Measurements from ENCODE around the gene CGB7. TPM values are rescaled to one million over a fixed set of nuclear protein-coding genes. Genes with fewer than 3 reads are reported as not detected.

The CGB7 gene
- total and polyA plus RNA-seq, 2 of the 13 experiments (the other 11 are each of a cell fraction or from before 2014, with no cell fraction given): 0.07 TPM; not detected in 1

DNA sequence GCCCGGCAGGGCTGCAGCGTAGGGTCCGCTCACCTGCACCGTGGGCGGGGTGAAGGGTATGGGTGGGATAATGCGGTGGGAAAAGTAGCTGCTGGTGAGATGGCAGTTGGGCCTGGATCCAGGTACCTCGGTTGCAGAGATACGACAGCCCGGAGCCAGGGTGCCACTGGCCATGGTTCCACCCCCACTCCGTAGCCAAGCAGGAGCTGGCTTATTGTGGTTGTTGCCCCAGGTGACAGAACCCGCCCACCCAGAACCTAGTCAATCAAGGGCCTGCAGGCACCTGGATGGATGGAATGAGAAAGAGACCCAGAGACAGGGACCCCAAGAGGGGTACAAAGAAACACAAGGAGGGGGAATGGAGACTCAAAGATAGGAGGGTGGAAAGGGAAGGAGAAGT, 37.2 kb downstream of the CGB7 start:
- Histone ChIP-seq H3K9ac (ENCODE audit: insufficient read depth, low read depth, low read length) (no peak overlapping the region), H3K9me3 (ENCODE audit: low read length) (no peaks in the 10 kb centered on the region), H3K4me1 (ENCODE audit: insufficient read depth, low read length) (peaks cover 27% of the 10 kb centered on the region), H3K27me3 (ENCODE audit: control insufficient read depth in 1 of 2, insufficient read depth in 2 of 2, low read length in 2 of 2) (peaks cover 0 to 25% of the 10 kb centered on the region in 2 experiments; a peak in 3 of 5 replicates), H3K27ac (ENCODE audit: extremely low read length, insufficient read depth, low read length) (no peak overlapping the region), H3K36me3 (replicated peaks in 1 of 2; ENCODE audit: control insufficient read depth in 1 of 2, insufficient read depth in 2 of 2, low read length in 2 of 2) (peaks cover 0 to 5% of the 10 kb centered on the region in 2 experiments; a peak in 2 of 5 replicates), H2AFZ (ENCODE audit: low read length) (no peak overlapping the region), H3K79me2 (ENCODE audit: insufficient read depth, low read length) (no peaks in the 10 kb centered on the region), H4K20me1 (ENCODE audit: insufficient read depth, low read length) (no peaks in the 10 kb centered on the region), H3K4me3 (replicated peaks in 1 of 3; ENCODE audit: insufficient read depth in 1 of 3, low read depth in 2 of 3, low read length in 3 of 3) (no peak overlapping the region), H3K4me2 (ENCODE audit: low read depth, low read length) (no peak overlapping the region)
- no TSS peak for BruUV-seq (replicated peaks)
- intact Hi-C loops (cut with micrococcal nuclease; ENCODE audit: unreplicated experiment) (no loop called here), in situ Hi-C loops (cut with HindIII; ENCODE audit: extremely low pct_ligation_motif_present, low pct_unique_long_range_greater_than_20kb) (no loop called here)
- ChIA-PET CTCF (ENCODE audit: low intra/inter-chr PET ratio, low total read pairs) (no interaction called here), POLR2A (interaction anchor here (1.6 kb wide), 1 partner anchor 53 kb away, joined by 5 read pairs; no protein-coding TSS in a partner anchor)
- no peak for FAIRE-seq
- DNase-seq (ENCODE audit: low spot score): no peak
- 46% methylated on average over 11 of the region's 11 CpGs for WGBS (ENCODE audit: low lambda C conversion rate)
- no peak for ATAC-seq
- no peak for TF ChIP-seq YEATS2 (CRISPR knock-in tag; IDR thresholded peaks at IDR 0.05; ENCODE audit: borderline replicate concordance)
- no peak for TF ChIP-seq MTA3 (CRISPR knock-in tag; IDR thresholded peaks at IDR 0.05)
- no peak for TF ChIP-seq NONO (IDR thresholded peaks at IDR 0.05)
- no peak for TF ChIP-seq NONO (CRISPR knock-in tag; conservative IDR thresholded peaks at IDR 0.05)
- TF ChIP-seq ZFX (CRISPR knock-in tag; IDR thresholded peaks at IDR 0.05; ENCODE audit: low read depth): no peak
- TF ChIP-seq, protein P1, sequence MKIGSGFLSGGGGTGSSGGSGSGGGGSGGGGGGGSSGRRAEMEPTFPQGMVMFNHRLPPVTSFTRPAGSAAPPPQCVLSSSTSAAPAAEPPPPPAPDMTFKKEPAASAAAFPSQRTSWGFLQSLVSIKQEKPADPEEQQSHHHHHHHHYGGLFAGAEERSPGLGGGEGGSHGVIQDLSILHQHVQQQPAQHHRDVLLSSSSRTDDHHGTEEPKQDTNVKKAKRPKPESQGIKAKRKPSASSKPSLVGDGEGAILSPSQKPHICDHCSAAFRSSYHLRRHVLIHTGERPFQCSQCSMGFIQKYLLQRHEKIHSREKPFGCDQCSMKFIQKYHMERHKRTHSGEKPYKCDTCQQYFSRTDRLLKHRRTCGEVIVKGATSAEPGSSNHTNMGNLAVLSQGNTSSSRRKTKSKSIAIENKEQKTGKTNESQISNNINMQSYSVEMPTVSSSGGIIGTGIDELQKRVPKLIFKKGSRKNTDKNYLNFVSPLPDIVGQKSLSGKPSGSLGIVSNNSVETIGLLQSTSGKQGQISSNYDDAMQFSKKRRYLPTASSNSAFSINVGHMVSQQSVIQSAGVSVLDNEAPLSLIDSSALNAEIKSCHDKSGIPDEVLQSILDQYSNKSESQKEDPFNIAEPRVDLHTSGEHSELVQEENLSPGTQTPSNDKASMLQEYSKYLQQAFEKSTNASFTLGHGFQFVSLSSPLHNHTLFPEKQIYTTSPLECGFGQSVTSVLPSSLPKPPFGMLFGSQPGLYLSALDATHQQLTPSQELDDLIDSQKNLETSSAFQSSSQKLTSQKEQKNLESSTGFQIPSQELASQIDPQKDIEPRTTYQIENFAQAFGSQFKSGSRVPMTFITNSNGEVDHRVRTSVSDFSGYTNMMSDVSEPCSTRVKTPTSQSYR (CRISPR knock-in tag; IDR thresholded peaks at IDR 0.05; ENCODE audit: borderline replicate concordance): no peak
- TF ChIP-seq NFE2L2 (IDR thresholded peaks at IDR 0.05; ENCODE audit: low read length): no peak
- no peak for TF ChIP-seq ZSCAN25 (CRISPR knock-in tag; IDR thresholded peaks at IDR 0.05)
- TF ChIP-seq ZKSCAN5 (CRISPR knock-in tag; IDR thresholded peaks at IDR 0.05): no peak
- no peak for TF ChIP-seq SALL1 (CRISPR knock-in tag; IDR thresholded peaks at IDR 0.05)
- TF ChIP-seq, protein P2, sequence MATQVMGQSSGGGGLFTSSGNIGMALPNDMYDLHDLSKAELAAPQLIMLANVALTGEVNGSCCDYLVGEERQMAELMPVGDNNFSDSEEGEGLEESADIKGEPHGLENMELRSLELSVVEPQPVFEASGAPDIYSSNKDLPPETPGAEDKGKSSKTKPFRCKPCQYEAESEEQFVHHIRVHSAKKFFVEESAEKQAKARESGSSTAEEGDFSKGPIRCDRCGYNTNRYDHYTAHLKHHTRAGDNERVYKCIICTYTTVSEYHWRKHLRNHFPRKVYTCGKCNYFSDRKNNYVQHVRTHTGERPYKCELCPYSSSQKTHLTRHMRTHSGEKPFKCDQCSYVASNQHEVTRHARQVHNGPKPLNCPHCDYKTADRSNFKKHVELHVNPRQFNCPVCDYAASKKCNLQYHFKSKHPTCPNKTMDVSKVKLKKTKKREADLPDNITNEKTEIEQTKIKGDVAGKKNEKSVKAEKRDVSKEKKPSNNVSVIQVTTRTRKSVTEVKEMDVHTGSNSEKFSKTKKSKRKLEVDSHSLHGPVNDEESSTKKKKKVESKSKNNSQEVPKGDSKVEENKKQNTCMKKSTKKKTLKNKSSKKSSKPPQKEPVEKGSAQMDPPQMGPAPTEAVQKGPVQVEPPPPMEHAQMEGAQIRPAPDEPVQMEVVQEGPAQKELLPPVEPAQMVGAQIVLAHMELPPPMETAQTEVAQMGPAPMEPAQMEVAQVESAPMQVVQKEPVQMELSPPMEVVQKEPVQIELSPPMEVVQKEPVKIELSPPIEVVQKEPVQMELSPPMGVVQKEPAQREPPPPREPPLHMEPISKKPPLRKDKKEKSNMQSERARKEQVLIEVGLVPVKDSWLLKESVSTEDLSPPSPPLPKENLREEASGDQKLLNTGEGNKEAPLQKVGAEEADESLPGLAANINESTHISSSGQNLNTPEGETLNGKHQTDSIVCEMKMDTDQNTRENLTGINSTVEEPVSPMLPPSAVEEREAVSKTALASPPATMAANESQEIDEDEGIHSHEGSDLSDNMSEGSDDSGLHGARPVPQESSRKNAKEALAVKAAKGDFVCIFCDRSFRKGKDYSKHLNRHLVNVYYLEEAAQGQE (IDR thresholded peaks at IDR 0.05; ENCODE audit: borderline replicate concordance in 1 of 2, low read depth in 1 of 2, low read length in 2 of 2): no peak
- no peak for TF ChIP-seq U2AF2 (IDR thresholded peaks at IDR 0.05; ENCODE audit: low read depth, low read length)
- TF ChIP-seq MIER2 (CRISPR knock-in tag; IDR thresholded peaks at IDR 0.05): no peak
- TF ChIP-seq ZNF296 (CRISPR knock-in tag; conservative IDR thresholded peaks at IDR 0.05): no peak
- no peak for TF ChIP-seq NR2F1 (CRISPR knock-in tag; IDR thresholded peaks at IDR 0.05)
- no peak for TF ChIP-seq NRL (CRISPR knock-in tag; IDR thresholded peaks at IDR 0.05; ENCODE audit: borderline replicate concordance)
- TF ChIP-seq, protein P3, sequence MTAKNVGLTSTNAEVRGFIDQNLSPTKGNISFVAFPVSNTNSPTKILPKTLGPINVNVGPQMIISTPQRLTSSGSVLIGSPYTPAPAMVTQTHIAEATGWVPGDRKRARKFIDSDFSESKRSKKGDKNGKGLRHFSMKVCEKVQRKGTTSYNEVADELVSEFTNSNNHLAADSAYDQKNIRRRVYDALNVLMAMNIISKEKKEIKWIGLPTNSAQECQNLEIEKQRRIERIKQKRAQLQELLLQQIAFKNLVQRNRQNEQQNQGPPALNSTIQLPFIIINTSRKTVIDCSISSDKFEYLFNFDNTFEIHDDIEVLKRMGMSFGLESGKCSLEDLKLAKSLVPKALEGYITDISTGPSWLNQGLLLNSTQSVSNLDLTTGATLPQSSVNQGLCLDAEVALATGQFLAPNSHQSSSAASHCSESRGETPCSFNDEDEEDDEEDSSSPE (CRISPR knock-in tag; IDR thresholded peaks at IDR 0.05): no peak
- no peak for TF ChIP-seq SAFB2 (CRISPR knock-in tag; IDR thresholded peaks at IDR 0.05; ENCODE audit: borderline replicate concordance, low read depth)
